Activated CD8-positive, alpha-beta memory T cell treated with anti-CD3 and anti-CD28 coated beads for 36 hours (primary cell): ENCODE measurements around the gene DPP3. TPM values are rescaled to one million over a fixed set of nuclear protein-coding genes. Genes with fewer than 3 reads are reported as not detected.

ENCODE experiments used
- CTCF ChIA-PET: fragments of 350-600 bp; sonication (Branson Sonifier 250); formaldehyde crosslinking; loops from one replicate; lab custom pipeline; 2021; ENCODE audit warnings: antibody characterized with exemption; lab: Charles Lee
- POLR2A ChIA-PET: fragments of 350-600 bp; sonication (Branson Sonifier 250); formaldehyde crosslinking; loops from one replicate; lab custom pipeline; 2021; ENCODE audit warnings: antibody characterized with exemption; lab: Charles Lee
- total RNA-seq, 2 experiments: library from RNA; stranded (reverse); gene quantifications; one replicate each; pipeline ENCODE4 v1.2.3, GENCODE V29; 2021

Gene DPP3
- total RNA-seq, 2 experiments from 2014 or later = 68.6 to 72.3 TPM

- ChIA-PET POLR2A (no interaction called here), CTCF (no interaction called here)
Observed at GRCh38 chr11:66473608-66474515, 6.4 kb upstream of the DPP3 start.

GRCh38 chr11:66475349-66476172 is 4.7 kb upstream of the DPP3 start:
- ChIA-PET POLR2A (no interaction called here), CTCF (no interaction called here)

- POLR2A ChIA-PET = no interaction called here
- CTCF ChIA-PET = interaction anchor here (0.5 kb wide), 1 partner anchor 559 kb away, joined by 4 read pairs; no protein-coding TSS in a partner anchor
Observed at GRCh38 chr11:66476173-66476840, 3.9 kb upstream of the DPP3 start.

DNA sequence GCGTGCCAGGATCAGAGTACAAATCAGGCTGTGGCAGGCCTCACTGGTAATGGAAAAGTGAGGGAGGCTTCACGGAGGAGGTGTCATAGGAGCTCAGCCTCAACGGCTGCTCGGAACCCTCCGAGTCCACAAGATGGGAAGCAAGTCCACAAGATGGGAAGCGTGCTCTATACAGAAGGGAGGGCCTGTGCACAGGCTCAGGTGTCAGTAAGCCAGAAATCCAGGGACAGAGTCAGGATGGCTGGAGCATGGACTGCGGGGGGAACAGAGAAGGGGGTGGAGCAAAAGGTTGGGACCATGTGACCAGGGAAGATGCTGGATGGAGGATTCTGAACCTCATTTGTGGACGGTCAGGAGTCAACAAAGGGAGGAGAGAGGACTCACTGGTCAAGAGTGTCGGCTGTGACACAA is 3.4 kb upstream of the DPP3 start:
- CTCF ChIA-PET = interaction anchor here (0.5 to 3.7 kb wide), 2 partner anchors 10 to 559 kb away, joined by 4 to 20 read pairs; partner anchors contain the start of gene PELI3

DNA sequence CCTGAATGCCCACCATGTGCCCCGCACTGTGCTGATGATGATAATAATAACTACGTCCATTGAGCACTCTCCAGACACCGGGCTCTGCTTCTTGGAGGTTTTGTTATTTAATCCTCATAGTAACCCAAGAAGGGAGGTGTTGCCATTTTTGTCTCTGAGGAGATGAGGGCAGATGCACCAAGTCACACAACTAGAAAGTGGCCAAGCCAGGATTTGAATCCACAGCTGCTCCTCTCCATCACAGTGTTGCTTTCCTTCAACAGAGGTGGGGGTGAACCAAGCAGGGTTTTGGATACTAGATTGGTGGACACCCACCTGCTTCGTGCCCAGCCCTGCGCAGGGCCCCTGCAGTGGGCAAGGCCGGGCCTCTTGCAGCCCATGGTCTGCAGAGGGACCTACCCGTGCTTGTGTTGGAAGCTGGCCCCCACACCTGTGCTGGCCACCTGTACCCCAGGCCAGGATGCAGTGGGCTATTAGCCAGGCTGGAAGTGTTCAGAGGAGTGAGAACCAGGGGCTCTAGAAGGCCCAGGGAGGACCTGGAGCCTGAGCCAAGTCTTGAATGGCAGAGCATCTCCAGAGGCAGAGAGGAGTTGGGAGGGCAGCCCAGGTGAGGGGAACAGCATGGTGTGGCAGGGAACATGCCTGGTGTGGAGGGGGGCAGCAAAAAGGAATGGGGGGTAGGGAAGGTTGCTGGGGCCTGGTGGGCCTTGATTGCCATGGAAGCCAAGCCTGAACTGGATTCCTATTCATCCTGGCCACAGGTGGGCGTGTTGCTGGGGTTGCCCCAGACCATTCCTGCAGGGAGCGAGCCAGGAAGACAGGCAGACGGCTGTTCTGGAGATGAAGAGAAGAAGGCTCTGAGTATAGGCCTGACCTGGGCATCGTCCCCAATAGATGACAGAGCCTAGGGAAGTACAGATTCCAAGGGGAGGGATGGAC is 2.7 kb upstream of the DPP3 start:
- ChIA-PET CTCF (interaction anchor here (2.0 to 3.7 kb wide), 2 partner anchors 11 to 32 kb away, joined by 6 to 20 read pairs; partner anchors contain the start of gene PELI3), POLR2A (no interaction called here)

More for the DNA sequence above, 3.4 kb upstream of the DPP3 start:
- POLR2A ChIA-PET = no interaction called here

DNA sequence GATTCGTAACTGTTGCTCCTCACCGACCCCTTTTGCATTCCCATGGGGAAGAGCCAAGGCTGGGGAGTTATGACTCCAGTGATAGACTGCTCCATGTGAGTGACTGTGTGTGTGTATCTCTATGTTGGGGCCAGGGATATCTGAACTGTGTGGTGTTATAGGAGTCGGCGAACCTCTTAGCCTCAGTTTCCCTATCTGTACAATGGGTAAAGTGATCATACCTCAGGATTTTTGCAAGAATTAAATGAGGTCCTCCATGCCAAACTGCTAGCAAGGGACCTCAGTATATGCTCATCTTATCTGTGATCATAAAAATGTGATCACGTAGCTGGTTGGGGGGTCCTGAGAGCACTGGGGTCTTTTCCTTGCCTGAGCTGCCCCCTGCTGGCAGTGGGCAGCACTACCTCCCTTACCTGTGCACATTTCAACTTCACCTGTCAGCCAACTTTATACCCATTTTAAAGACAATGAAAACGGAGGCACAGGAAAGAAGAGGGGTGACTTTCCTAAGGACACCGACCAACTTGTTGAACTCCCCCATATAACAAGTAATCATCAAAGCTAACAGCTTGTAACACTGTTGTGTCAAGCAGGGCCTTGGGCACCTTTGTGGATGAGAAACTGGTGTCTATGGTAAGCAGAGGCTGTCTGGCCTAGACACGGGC is 1.4 kb upstream of the DPP3 start:
- ChIA-PET POLR2A (interaction anchor here (0.5 to 1.2 kb wide), 3 partner anchors 12 to 152 kb away, joined by 3 read pairs; no protein-coding TSS in a partner anchor), CTCF (interaction anchor here (0.8 to 3.7 kb wide), 5 partner anchors 10 to 90 kb away, joined by 3 to 20 read pairs (median 6); partner anchors contain the start of genes MRPL11 and PELI3)

- CTCF ChIA-PET = interaction anchor here (0.7 to 3.7 kb wide), 7 partner anchors 10 to 199 kb away, joined by 3 to 20 read pairs (median 5); partner anchors contain the start of genes MRPL11 and PELI3
- POLR2A ChIA-PET = interaction anchor here (0.5 to 1.4 kb wide), 8 partner anchors 13 to 152 kb away, joined by 3 to 10 read pairs (median 4); partner anchors contain the start of genes PELI3, RBM14 and ZDHHC24
Observed at GRCh38 chr11:66479394-66480116, 679 bp upstream of the DPP3 start.

DNA sequence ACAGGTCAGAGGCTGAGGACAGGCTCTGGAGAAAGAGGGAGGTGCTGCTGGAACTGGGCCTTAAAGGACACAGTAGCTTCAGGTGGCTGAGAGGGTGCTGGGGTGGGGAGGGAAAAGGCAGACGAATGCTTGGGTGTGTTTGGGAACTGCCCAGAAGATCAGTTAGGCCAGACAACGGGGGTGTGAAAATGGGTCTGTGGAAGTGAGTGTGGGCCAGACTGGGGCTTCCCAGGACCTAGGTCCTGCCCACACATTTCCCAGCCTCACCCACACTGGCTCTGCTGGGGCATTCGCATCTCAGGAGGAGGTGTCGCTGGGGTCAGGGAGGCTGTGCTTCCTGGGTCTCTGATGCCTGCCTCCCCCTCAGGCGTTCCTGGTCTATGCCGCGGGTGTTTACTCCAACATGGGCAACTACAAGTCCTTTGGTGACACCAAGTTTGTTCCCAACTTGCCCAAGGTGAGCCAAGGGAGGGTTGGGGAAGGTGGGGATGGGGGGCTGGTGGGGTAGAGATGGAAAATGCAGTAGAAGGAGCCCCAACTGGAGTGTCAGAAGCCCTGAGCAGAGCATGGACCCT is 4.7 kb downstream of the DPP3 start:
- ChIA-PET POLR2A (no interaction called here), CTCF (interaction anchor here (1.3 kb wide), 1 partner anchor 95 kb away, joined by 4 read pairs; no protein-coding TSS in a partner anchor)

- ChIA-PET POLR2A (no interaction called here), CTCF (no interaction called here)
Observed at GRCh38 chr11:66488957-66489356, 8.7 kb downstream of the DPP3 start.

DNA sequence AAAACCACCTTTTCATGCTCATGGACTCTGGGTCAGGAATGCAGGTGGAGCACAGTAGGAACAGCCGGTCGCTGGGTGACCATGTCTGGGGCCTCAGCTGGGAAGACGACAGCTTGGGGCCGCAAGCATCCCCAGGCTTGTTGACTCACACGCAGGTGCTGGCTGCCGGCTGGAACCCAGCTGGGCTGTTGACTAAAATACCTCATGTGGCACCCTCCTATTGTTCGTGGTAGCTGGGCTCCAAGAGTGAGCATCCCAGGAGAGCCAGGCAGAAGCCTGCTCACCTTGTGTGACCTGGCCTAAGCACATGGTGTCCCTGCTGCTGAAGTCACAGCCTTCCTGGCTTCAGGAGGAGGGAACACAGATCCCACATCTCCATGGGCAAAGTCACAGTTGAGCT is 9.4 kb downstream of the DPP3 start:
- CTCF ChIA-PET = no interaction called here
- POLR2A ChIA-PET = no interaction called here

DNA sequence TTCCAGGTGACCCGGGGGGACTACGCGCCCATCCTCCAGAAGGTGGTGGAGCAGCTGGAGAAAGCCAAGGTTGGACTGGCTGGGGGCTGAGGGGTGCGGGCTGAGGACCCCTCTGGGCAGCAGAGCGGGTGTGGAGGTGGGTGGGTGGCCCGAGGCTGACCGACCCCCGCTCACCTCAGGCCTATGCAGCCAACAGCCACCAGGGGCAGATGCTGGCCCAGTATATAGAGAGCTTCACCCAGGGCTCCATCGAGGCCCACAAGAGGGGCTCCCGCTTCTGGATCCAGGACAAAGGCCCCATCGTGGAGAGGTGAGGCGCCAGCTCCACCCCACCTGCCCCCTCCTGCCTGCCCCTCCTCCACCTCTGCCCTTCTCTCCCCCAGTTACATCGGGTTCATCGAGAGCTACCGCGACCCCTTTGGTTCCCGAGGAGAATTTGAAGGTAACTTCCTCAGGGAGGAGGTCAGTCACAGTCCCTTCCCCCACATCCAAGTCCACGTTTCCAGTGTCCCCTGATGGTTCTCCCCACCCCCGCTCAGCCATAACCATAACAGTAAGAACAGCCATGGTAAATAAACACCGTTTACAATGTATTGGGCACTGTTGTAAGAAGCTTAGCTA is 11.2 kb downstream of the DPP3 start:
- ChIA-PET POLR2A (no interaction called here), CTCF (interaction anchor here (1.6 kb wide), 1 partner anchor 102 kb away, joined by 3 read pairs; no protein-coding TSS in a partner anchor)

- CTCF ChIA-PET = no interaction called here
- POLR2A ChIA-PET = interaction anchor here (0.6 kb wide), 1 partner anchor 236 kb away, joined by 5 read pairs; no protein-coding TSS in a partner anchor
Observed at GRCh38 chr11:66492161-66492865, 12.1 kb downstream of the DPP3 start.

DNA sequence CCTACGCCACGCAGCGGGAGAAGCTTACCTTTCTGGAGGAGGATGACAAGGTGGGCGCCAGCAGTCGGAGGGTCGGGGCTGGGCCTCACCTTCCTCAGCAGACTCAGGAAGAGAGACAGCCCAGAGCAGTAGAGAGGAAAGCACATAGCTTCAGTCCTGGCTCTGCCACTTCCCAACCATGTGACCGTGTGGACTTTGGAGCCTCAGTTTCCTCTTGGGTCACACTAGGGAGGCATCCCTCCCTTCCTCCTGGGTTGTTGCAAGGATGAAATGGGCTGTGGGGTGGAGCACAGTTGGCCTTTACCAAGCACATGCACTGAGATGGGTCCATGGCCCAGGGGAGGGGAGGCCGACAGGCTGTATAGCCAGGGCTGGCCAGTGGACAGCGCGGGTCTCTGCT is 12.9 kb downstream of the DPP3 start:
- POLR2A ChIA-PET = no interaction called here
- CTCF ChIA-PET = no interaction called here

- ChIA-PET CTCF (no interaction called here), POLR2A (interaction anchor here (0.5 kb wide), 1 partner anchor 177 kb away, joined by 7 read pairs; no protein-coding TSS in a partner anchor)
Observed at GRCh38 chr11:66494458-66494857, 14.2 kb downstream of the DPP3 start.

DNA sequence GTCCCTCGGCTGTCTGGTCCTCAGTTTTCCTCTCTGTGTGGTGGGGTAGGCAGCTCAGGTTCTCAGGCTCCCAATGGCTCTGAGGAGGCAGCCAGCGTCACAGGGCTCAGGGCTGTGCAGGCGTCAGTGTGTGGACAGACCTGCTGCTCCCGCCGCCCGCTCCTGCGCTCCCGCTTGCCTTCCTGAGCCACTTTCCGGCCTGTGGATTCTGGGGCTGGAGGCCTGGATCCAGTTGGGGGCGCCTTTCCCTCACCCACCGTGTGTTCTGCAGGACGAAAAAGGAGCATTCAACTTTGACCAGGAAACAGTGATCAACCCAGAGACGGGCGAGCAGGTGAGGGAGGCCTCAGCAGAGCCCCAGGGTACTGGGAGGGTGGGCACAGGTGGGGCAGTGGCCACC is 14.7 kb downstream of the DPP3 start:
- POLR2A ChIA-PET = no interaction called here
- CTCF ChIA-PET = no interaction called here
